CD14-positive monocyte (primary cell): Measurements from ENCODE around the gene BRCA2. TPM values are rescaled to one million over a fixed set of nuclear protein-coding genes. Genes with fewer than 3 reads are reported as not detected.

ENCODE experiments used
- DNase-seq, 3 donors: peaks; one replicate each; pipeline ENCODE4 v3.0.0-alpha.2; 2011 to 2022
- H2AFZ ChIP-seq: 2 replicates; pipeline ENCODE4 v1.6.0; 2012; ENCODE audit warnings: mild to moderate bottlenecking, low read depth, low read length, inconsistent platforms; ENCODE audit not compliant: insufficient read depth, poor library complexity, severe bottlenecking
- H3K27ac ChIP-seq, 2 donors: 1 replicate in 1 of 2; 2 replicates in 1 of 2; pipeline ENCODE4 v1.5.1; 2012 to 2013; ENCODE audit warnings: low read length in 2 of 2, control low read depth in 1 of 2, inconsistent platforms in 1 of 2, low read depth in 1 of 2, mild to moderate bottlenecking in 1 of 2
- H3K27me3 ChIP-seq, 2 donors: one replicate each; pipeline versions ENCODE4 v1.6.0 to v1.6.1; 2011 to 2013; ENCODE audit warnings: low read length in 2 of 2; ENCODE audit not compliant: control insufficient read depth in 2 of 2, insufficient read depth in 2 of 2
- H3K36me3 ChIP-seq, 2 donors: replicated peaks in 1 of 2; 1 replicate in 1 of 2; 2 replicates in 1 of 2; pipeline versions ENCODE4 v1.5.1 to v1.6.1; 2012 to 2013; ENCODE audit warnings: low read length in 2 of 2, control low read depth in 1 of 2, inconsistent platforms in 1 of 2, mild to moderate bottlenecking in 1 of 2; ENCODE audit not compliant: insufficient read depth in 2 of 2, control insufficient read depth in 1 of 2
- H3K4me1 ChIP-seq, 2 donors: 1 replicate in 1 of 2; 2 replicates in 1 of 2; pipeline versions ENCODE4 v1.5.1 to v1.6.1; 2012 to 2013; ENCODE audit warnings: low read length in 2 of 2, control low read depth in 1 of 2, inconsistent platforms in 1 of 2, mild to moderate bottlenecking in 1 of 2, moderate library complexity in 1 of 2; ENCODE audit not compliant: insufficient read depth in 2 of 2, control insufficient read depth in 1 of 2
- H3K4me2 ChIP-seq: replicated peaks from 2 replicates; pipeline ENCODE3; 2012; ENCODE audit warnings: low read length, moderate library complexity, mild to moderate bottlenecking; ENCODE audit not compliant: poor library complexity, severe bottlenecking; ENCODE audit errors: extremely low read depth
- H3K4me3 ChIP-seq, 3 experiments: fragments of 200-600 bp in 1 of 3; sonication (generic) in 1 of 3; replicated peaks in 1 of 3; 1 replicate in 2 of 3; 2 replicates in 1 of 3; pipeline ENCODE4 v1.5.1; 2011 to 2013; ENCODE audit warnings: low read length in 3 of 3, mild to moderate bottlenecking in 3 of 3, control low read depth in 2 of 3, low read depth in 2 of 3, inconsistent platforms in 1 of 3, moderate library complexity in 1 of 3
- H3K79me2 ChIP-seq: 2 replicates; pipeline ENCODE4 v1.6.0; 2012; ENCODE audit warnings: mild to moderate bottlenecking, control low read depth, inconsistent platforms, low read length, moderate library complexity; ENCODE audit not compliant: insufficient read depth
- H3K9ac ChIP-seq: 2 replicates; pipeline ENCODE4 v1.6.0; 2017; ENCODE audit warnings: low read length, mild to moderate bottlenecking; ENCODE audit not compliant: insufficient read depth, poor library complexity, severe bottlenecking
- H3K9me3 ChIP-seq, 2 donors: replicated peaks in 1 of 2; 1 replicate in 1 of 2; 2 replicates in 1 of 2; pipeline versions ENCODE4 v1.5.1 to v1.6.1; 2012 to 2013; ENCODE audit warnings: low read length in 2 of 2, control low read depth in 1 of 2; ENCODE audit not compliant: control insufficient read depth in 1 of 2, insufficient read depth in 1 of 2
- H4K20me1 ChIP-seq: 2 replicates; pipeline ENCODE4 v1.6.0; 2012; ENCODE audit warnings: mild to moderate bottlenecking, low read length, control low read depth, moderate library complexity; ENCODE audit not compliant: insufficient read depth
- H3K27ac Mint-ChIP-seq, 7 donors: one replicate each; pipeline ENCODE4 v1.8.0; 2020; ENCODE audit warnings: mild to moderate bottlenecking in 7 of 7, mixed read lengths in 7 of 7, moderate library complexity in 6 of 7, inconsistent platforms in 2 of 7
- H3K27me3 Mint-ChIP-seq, 3 donors: one replicate each; pipeline ENCODE4 v1.8.0; 2021 to 2022; ENCODE audit warnings: low read depth in 3 of 3, mild to moderate bottlenecking in 3 of 3, mixed read lengths in 3 of 3, moderate library complexity in 3 of 3, inconsistent platforms in 1 of 3
- H3K36me3 Mint-ChIP-seq, 2 donors: one replicate each; pipeline ENCODE4 v1.8.0; 2020; ENCODE audit warnings: mixed read lengths in 2 of 2, inconsistent platforms in 1 of 2, mild to moderate bottlenecking in 1 of 2
- H3K4me1 Mint-ChIP-seq: one replicate; pipeline ENCODE4 v1.8.0; 2020; ENCODE audit warnings: mild to moderate bottlenecking, mixed read lengths
- H3K4me3 Mint-ChIP-seq, 2 donors: one replicate each; pipeline ENCODE4 v1.8.0; 2020; ENCODE audit warnings: mild to moderate bottlenecking in 2 of 2, mixed read lengths in 2 of 2, moderate library complexity in 1 of 2
- H3K9me3 Mint-ChIP-seq, 7 donors: one replicate each; pipeline ENCODE4 v1.8.0; 2020 to 2022; ENCODE audit warnings: mixed read lengths in 7 of 7, mild to moderate bottlenecking in 6 of 7, moderate library complexity in 6 of 7, inconsistent platforms in 2 of 7
- CTCF ChIP-seq: fragments of 200-600 bp; IDR thresholded peaks from one replicate; pipeline ENCODE4 v1.8.0; 2022; ENCODE audit warnings: antibody characterized with exemption, mild to moderate bottlenecking
- WGBS: methylation state at CpG from one replicate; pipeline ENCODE4 v1.1.5; 2013; ENCODE audit warnings: missing lambda C conversion rate; ENCODE audit not compliant: insufficient coverage; 5-methylcytosine and 5-hydroxymethylcytosine counted together
- intact Hi-C, 2 donors: fragments of 100-400 bp; cut with micrococcal nuclease; formaldehyde crosslinking; loops; one replicate each; pipeline versions ENCODE4 v1.15.0 to v1.15.1; 2023
- polyA plus RNA-seq, 3 donors: library from polyadenylated mRNA; depleted of rRNA in 1 of 3; unstranded in 2 of 3; stranded (reverse) in 1 of 3; fragments of 300-500 nt in 2 of 3; fragments of >200 nt in 1 of 3; fragmentation: Illumina TruSeq in 2 of 3; gene quantifications; 1 replicate in 2 of 3; 2 replicates in 1 of 3; pipeline ENCODE4 v1.2.3, GENCODE V29; 2012 to 2021

BRCA2 gene
- polyA plus RNA-seq, 3 donors: 0.32 to 0.36 (median 0.36) TPM

DNA sequence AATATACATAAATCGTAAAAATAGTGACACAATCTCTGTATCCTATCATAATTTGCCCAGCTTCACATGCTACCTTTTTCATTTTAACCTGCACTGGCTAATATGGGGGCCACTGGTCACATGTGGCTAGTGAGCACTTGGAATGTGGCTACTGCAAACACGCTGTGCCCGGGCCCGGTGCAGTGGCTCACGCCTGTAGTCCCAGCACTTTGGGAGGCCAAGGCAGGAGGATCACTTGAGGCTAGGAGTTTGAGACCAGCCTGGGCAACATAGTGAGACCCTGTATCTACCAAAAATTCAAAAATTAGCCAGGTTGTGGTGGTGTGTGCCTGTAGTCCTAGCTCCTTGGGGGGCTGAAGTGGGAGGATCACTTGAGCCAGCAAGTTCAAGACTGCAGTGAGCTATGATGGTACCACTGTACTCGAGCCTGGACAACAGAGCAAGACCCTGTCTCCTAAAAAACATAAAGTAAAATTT is 114.2 kb downstream of the BRCA2 start:
- Histone ChIP-seq H3K4me2 (peak overlapping the region; percentile 88), H2AFZ (no peak overlapping the region), H3K4me3 (no peak overlapping the region), H3K79me2 (peaks cover 31% of the 10 kb centered on the region), H3K36me3 (no peaks in the 10 kb centered on the region), H4K20me1 (peaks cover 10% of the 10 kb centered on the region), H3K9ac (no peak overlapping the region), H3K9me3 (no peaks in the 10 kb centered on the region), H3K27ac (peak overlapping the region; percentile 95 to 96), H3K4me1 (peaks cover 35 to 41% of the 10 kb centered on the region in 2 donors), H3K27me3 (no peaks in the 10 kb centered on the region)
- Mint-ChIP-seq H3K9me3 (peaks cover 0 to 3% (median 0%) of the 10 kb centered on the region in 7 donors), H3K4me3 (no peak overlapping the region), H3K27ac (peak overlapping the region in 6 of 7 donors; percentile 99 to 100 (median 99)), H3K36me3 (peaks cover 4 to 6% of the 10 kb centered on the region in 2 donors), H3K27me3 (peaks cover 0 to 3% (median 2%) of the 10 kb centered on the region in 3 donors), H3K4me1 (peaks cover 38% of the 10 kb centered on the region)
- WGBS: 92% methylated on average over 4 of the region's 6 CpGs
- no peak for DNase-seq
- intact Hi-C loops: loop anchor here (5.0 to 10.0 kb wide), 3 partner anchors 108 to 117 kb away; partner anchors contain the start of genes BRCA2 (in 1 of the 2), N4BP2L2 (in 1 of the 2) and ZAR1L (in 1 of the 2)
- TF ChIP-seq CTCF: no peak

DNA sequence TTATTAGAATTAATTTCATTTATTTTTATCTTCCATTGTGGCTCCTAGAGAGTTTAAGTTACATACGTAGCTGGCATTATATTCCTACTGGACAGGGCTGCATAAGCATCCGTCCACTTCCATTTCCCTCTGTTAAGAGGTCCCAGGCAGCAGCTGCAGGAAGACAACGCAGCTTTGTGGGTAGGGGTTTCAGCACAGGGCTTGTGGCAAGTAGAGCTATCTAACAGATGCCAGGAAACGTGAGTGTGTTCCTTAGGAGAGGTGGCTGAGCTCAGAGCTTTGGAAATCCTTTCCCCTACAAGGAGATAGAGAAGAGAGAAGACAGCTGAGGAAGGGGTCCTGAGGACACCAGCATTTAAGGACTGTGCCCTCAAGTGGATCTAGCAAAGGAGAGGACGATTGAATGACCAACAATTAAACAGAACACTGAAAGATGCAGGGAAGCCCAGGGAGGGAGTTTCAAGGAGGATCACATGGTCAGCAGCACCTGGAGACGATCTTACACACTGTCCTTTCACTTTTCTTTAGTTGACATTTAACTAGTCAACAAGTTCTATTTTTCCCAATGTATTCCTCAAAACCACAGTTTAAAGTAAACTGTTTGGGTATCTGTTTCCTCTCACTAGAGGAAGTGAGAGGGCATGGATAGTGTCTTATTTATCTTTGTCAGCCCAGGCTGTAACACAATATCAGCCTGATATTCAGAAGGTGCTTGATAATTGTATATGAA is 114.9 kb downstream of the BRCA2 start:
- Histone ChIP-seq H3K27ac (peak overlapping the region in 1 of 2 donors; percentile 50), H4K20me1 (peaks cover 4% of the 10 kb centered on the region), H3K79me2 (peaks cover 24% of the 10 kb centered on the region), H3K4me2 (peak overlapping the region; percentile 7), H3K9ac (no peak overlapping the region), H3K4me1 (peaks cover 33 to 38% of the 10 kb centered on the region in 2 donors), H3K36me3 (no peaks in the 10 kb centered on the region), H3K9me3 (no peaks in the 10 kb centered on the region), H3K4me3 (no peak overlapping the region), H2AFZ (peak overlapping the region; percentile 46), H3K27me3 (no peaks in the 10 kb centered on the region)
- Mint-ChIP-seq H3K4me3 (peak overlapping the region; percentile 35 to 54), H3K27me3 (peaks cover 0 to 3% (median 2%) of the 10 kb centered on the region in 3 donors), H3K4me1 (peaks cover 36% of the 10 kb centered on the region), H3K27ac (peak overlapping the region; percentile 3 to 82 (median 61)), H3K36me3 (peaks cover 2 to 5% of the 10 kb centered on the region in 2 donors), H3K9me3 (peaks cover 0 to 3% (median 0%) of the 10 kb centered on the region in 7 donors)
- no peak for DNase-seq
- no peak for TF ChIP-seq CTCF
- 20% methylated on average over 1 of the region's 6 CpGs for WGBS
- intact Hi-C loops: no loop called here
